Measurements from ENCODE around the gene VWA8. TPM values are rescaled to one million over a fixed set of nuclear protein-coding genes. Genes with fewer than 3 reads are reported as not detected.
"Not testable (repeated sequence)": the region's sequence is repeated elsewhere in the genome, so short reads cannot be mapped to it uniquely, and the experiment has no call there.

VWA8 gene
- total RNA-seq, 5 donors from 2014 or later (not counting 1 experiment from before 2014, with no cell fraction given) = 17.8 to 27.1 (median 22.9) TPM

- Histone ChIP-seq H3K27ac (ENCODE audit: low read length) (no peak overlapping the region), H3K4me3 (ENCODE audit: control insufficient read depth in 1 of 2, extremely low read depth in 1 of 2, low read length in 1 of 2) (no peak overlapping the region), H3K27me3 (replicated peaks in 1 of 2; ENCODE audit: control insufficient read depth in 2 of 2, extremely low read depth in 1 of 2, insufficient read depth in 2 of 2, low read length in 1 of 2) (no peaks in the 10 kb centered on the region), H3K36me3 (ENCODE audit: control insufficient read depth in 2 of 2, extremely low read depth in 1 of 2, insufficient read depth in 1 of 2, low read length in 1 of 2) (no peaks in the 10 kb centered on the region), H3K4me1 (ENCODE audit: control insufficient read depth in 1 of 2, extremely low read depth in 1 of 2, insufficient read depth in 2 of 2, low read length in 2 of 2) (no peaks in the 10 kb centered on the region), H3K9me3 (no peaks in the 10 kb centered on the region)
- H3K36me3 Mint-ChIP-seq = no peaks in the 10 kb centered on the region
- H3K27me3 Mint-ChIP-seq = no peaks in the 10 kb centered on the region
- no CpG with 5 or more reads among the region's 4 CpGs for WGBS (ENCODE audit: insufficient coverage)
- no peak overlapping the region for H3K4me3 Mint-ChIP-seq
- DNase-seq (peak in 29 of 35 experiments; percentile 7 to 71 (median 25)), ATAC-seq (replicated peaks in 1 of 4) (peak in 2 of 4 experiments; percentile 20 to 50)
- ChIA-PET CTCF (interaction anchor here (0.6 to 1.5 kb wide), 25 partner anchors 16 to 598 kb away, joined by 3 to 15 read pairs (median 4); no protein-coding TSS in a partner anchor), POLR2A (interaction anchor here in 1 of 2 donors (0.6 to 1.1 kb wide), 5 partner anchors 9 to 507 kb away, joined by 3 to 7 read pairs (median 3); partner anchors contain the start of gene RGCC)
- H3K9me3 Mint-ChIP-seq = no peaks in the 10 kb centered on the region
- H3K4me1 Mint-ChIP-seq = peaks cover 13 to 19% (median 18%) of the 10 kb centered on the region in 3 donors
- no peak overlapping the region for H3K27ac Mint-ChIP-seq
Observed at GRCh38 chr13:41652735-41653361, 308.1 kb downstream of the VWA8 start.

GRCh38 chr13:41651413-41652058, 309.4 kb downstream of the VWA8 start:
- H3K36me3 Mint-ChIP-seq = no peaks in the 10 kb centered on the region

GRCh38 chr13:41650706-41651105, 310.2 kb downstream of the VWA8 start:
- DNase-seq (no peak), ATAC-seq (replicated peaks in 1 of 4) (no peak)
- Mint-ChIP-seq H3K27ac (no peak overlapping the region), H3K36me3 (no peaks in the 10 kb centered on the region), H3K4me1 (peaks cover 13 to 18% (median 18%) of the 10 kb centered on the region in 3 donors), H3K27me3 (no peaks in the 10 kb centered on the region), H3K9me3 (no peaks in the 10 kb centered on the region), H3K4me3 (no peak overlapping the region)
- Histone ChIP-seq H3K4me1 (ENCODE audit: control insufficient read depth in 1 of 2, extremely low read depth in 1 of 2, insufficient read depth in 2 of 2, low read length in 2 of 2) (no peaks in the 10 kb centered on the region), H3K9me3 (no peaks in the 10 kb centered on the region), H3K4me3 (ENCODE audit: control insufficient read depth in 1 of 2, extremely low read depth in 1 of 2, low read length in 1 of 2) (no peak overlapping the region), H3K36me3 (ENCODE audit: control insufficient read depth in 2 of 2, extremely low read depth in 1 of 2, insufficient read depth in 1 of 2, low read length in 1 of 2) (no peaks in the 10 kb centered on the region), H3K27ac (ENCODE audit: low read length) (no peak overlapping the region), H3K27me3 (replicated peaks in 1 of 2; ENCODE audit: control insufficient read depth in 2 of 2, extremely low read depth in 1 of 2, insufficient read depth in 2 of 2, low read length in 1 of 2) (no peaks in the 10 kb centered on the region)
- CTCF ChIA-PET = interaction anchor here (0.7 to 1.3 kb wide), 4 partner anchors 17 to 242 kb away, joined by 3 to 4 read pairs (median 3); no protein-coding TSS in a partner anchor
- POLR2A ChIA-PET = no interaction called here
- WGBS (ENCODE audit: insufficient coverage) = 83% methylated on average over 1 of the region's 2 CpGs

More at GRCh38 chr13:41651413-41652058, 309.4 kb downstream of the VWA8 start:
- Histone ChIP-seq H3K36me3 (ENCODE audit: control insufficient read depth in 2 of 2, extremely low read depth in 1 of 2, insufficient read depth in 1 of 2, low read length in 1 of 2) (no peaks in the 10 kb centered on the region), H3K27ac (ENCODE audit: low read length) (no peak overlapping the region), H3K27me3 (replicated peaks in 1 of 2; ENCODE audit: control insufficient read depth in 2 of 2, extremely low read depth in 1 of 2, insufficient read depth in 2 of 2, low read length in 1 of 2) (no peaks in the 10 kb centered on the region), H3K9me3 (no peaks in the 10 kb centered on the region), H3K4me1 (ENCODE audit: control insufficient read depth in 1 of 2, extremely low read depth in 1 of 2, insufficient read depth in 2 of 2, low read length in 2 of 2) (no peaks in the 10 kb centered on the region), H3K4me3 (ENCODE audit: control insufficient read depth in 1 of 2, extremely low read depth in 1 of 2, low read length in 1 of 2) (no peak overlapping the region)
- DNase-seq (no peak), ATAC-seq (replicated peaks in 1 of 4) (no peak)
- ChIA-PET POLR2A (no interaction called here), CTCF (interaction anchor here in 1 of 2 donors (0.6 to 1.2 kb wide), 2 partner anchors 41 to 262 kb away, joined by 3 read pairs; no protein-coding TSS in a partner anchor)
- Mint-ChIP-seq H3K27me3 (no peaks in the 10 kb centered on the region), H3K4me1 (peaks cover 13 to 19% (median 18%) of the 10 kb centered on the region in 3 donors), H3K4me3 (no peak overlapping the region), H3K27ac (peak overlapping the region in 1 of 2 donors; percentile 27), H3K9me3 (no peaks in the 10 kb centered on the region)
- WGBS (ENCODE audit: insufficient coverage) = no CpG with 5 or more reads among the region's 1 CpG

- H3K9me3 ChIP-seq = no peaks in the 10 kb centered on the region
- no peaks in the 10 kb centered on the region for H3K36me3 ChIP-seq (ENCODE audit: control insufficient read depth in 2 of 2, extremely low read depth in 1 of 2, insufficient read depth in 1 of 2, low read length in 1 of 2)
- no peak overlapping the region for H3K4me3 ChIP-seq (ENCODE audit: control insufficient read depth in 1 of 2, extremely low read depth in 1 of 2, low read length in 1 of 2)
- Mint-ChIP-seq H3K9me3 (no peaks in the 10 kb centered on the region), H3K27me3 (no peaks in the 10 kb centered on the region), H3K4me1 (peaks cover 10 to 13% (median 11%) of the 10 kb centered on the region in 3 donors), H3K27ac (no peak overlapping the region), H3K36me3 (no peaks in the 10 kb centered on the region), H3K4me3 (no peak overlapping the region)
- ChIA-PET CTCF (interaction anchor here in 1 of 2 donors (1.2 to 1.3 kb wide), 2 partner anchors 18 to 241 kb away, joined by 3 to 4 read pairs; no protein-coding TSS in a partner anchor), POLR2A (no interaction called here)
- ATAC-seq (replicated peaks in 1 of 4) (no peak), DNase-seq (no peak)
- no CpG with 5 or more reads among the region's 3 CpGs for WGBS (ENCODE audit: insufficient coverage)
- H3K27me3 ChIP-seq (replicated peaks in 1 of 2; ENCODE audit: control insufficient read depth in 2 of 2, extremely low read depth in 1 of 2, insufficient read depth in 2 of 2, low read length in 1 of 2) = no peaks in the 10 kb centered on the region
- H3K27ac ChIP-seq (ENCODE audit: low read length) = no peak overlapping the region
- H3K4me1 ChIP-seq (ENCODE audit: control insufficient read depth in 1 of 2, extremely low read depth in 1 of 2, insufficient read depth in 2 of 2, low read length in 2 of 2) = no peaks in the 10 kb centered on the region
Observed at GRCh38 chr13:41649659-41650058, 311.2 kb downstream of the VWA8 start.

- ChIA-PET CTCF (interaction anchor here in 1 of 2 donors (1.2 kb wide), 1 partner anchor 286 kb away, joined by 3 read pairs; no protein-coding TSS in a partner anchor), POLR2A (no interaction called here)
Observed at GRCh38 chr13:41648314-41648935, 312.5 kb downstream of the VWA8 start.

DNA sequence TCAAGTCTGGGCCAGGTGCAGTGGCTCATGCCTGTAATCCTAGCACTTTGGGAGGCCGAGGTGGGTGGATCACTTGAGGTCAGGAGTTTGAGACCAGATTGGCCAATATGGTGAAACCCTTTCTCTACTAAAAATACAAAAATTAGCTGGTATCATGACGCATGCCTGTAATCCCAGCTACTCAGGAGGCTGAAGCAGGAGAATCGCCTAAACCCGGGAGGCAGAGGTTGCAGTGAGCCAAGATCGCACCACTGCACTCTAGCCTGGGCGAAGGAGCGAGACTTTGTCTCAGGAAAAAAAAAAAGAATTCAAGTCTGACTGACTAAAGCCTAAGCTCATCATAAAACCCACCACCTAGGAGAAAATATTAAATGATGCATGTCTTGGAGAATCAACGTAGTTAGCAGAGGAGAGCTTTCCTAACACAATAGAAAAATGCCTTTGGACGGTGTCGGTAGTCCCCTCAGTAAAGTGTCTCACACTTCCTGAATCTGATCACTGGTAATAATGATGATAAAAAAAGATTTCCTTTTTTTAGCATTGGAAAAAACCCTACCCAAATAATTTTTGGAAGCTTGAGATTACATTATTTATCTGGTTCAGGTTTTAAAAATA, 313.1 kb downstream of the VWA8 start:
- H3K4me1 Mint-ChIP-seq; H3K36me3 ChIP-seq (ENCODE audit: control insufficient read depth in 2 of 2, extremely low read depth in 1 of 2, insufficient read depth in 1 of 2, low read length in 1 of 2); H3K9me3 ChIP-seq; H3K4me3 ChIP-seq (ENCODE audit: control insufficient read depth in 1 of 2, extremely low read depth in 1 of 2, low read length in 1 of 2); DNase-seq; H3K27me3 Mint-ChIP-seq; H3K27ac ChIP-seq (ENCODE audit: low read length); H3K4me1 ChIP-seq (ENCODE audit: control insufficient read depth in 1 of 2, extremely low read depth in 1 of 2, insufficient read depth in 2 of 2, low read length in 2 of 2); H3K27me3 ChIP-seq (replicated peaks in 1 of 2; ENCODE audit: control insufficient read depth in 2 of 2, extremely low read depth in 1 of 2, insufficient read depth in 2 of 2, low read length in 1 of 2); H3K27ac Mint-ChIP-seq; H3K9me3 Mint-ChIP-seq; ATAC-seq (replicated peaks in 1 of 4); H3K36me3 Mint-ChIP-seq; H3K4me3 Mint-ChIP-seq; POLR2A ChIA-PET: not testable (repeated sequence)
- WGBS (ENCODE audit: insufficient coverage) = 89% methylated on average over 3 of the region's 10 CpGs
- CTCF ChIA-PET = interaction anchor here in 1 of 2 donors (1.2 kb wide), 1 partner anchor 285 kb away, joined by 3 read pairs; no protein-coding TSS in a partner anchor

More at GRCh38 chr13:41648314-41648935, 312.5 kb downstream of the VWA8 start:
- no peak overlapping the region for H3K27ac Mint-ChIP-seq
- H3K36me3 Mint-ChIP-seq = no peaks in the 10 kb centered on the region
- Histone ChIP-seq H3K4me1 (ENCODE audit: control insufficient read depth in 1 of 2, extremely low read depth in 1 of 2, insufficient read depth in 2 of 2, low read length in 2 of 2) (no peaks in the 10 kb centered on the region), H3K36me3 (ENCODE audit: control insufficient read depth in 2 of 2, extremely low read depth in 1 of 2, insufficient read depth in 1 of 2, low read length in 1 of 2) (no peaks in the 10 kb centered on the region), H3K4me3 (ENCODE audit: control insufficient read depth in 1 of 2, extremely low read depth in 1 of 2, low read length in 1 of 2) (no peak overlapping the region), H3K27me3 (replicated peaks in 1 of 2; ENCODE audit: control insufficient read depth in 2 of 2, extremely low read depth in 1 of 2, insufficient read depth in 2 of 2, low read length in 1 of 2) (no peaks in the 10 kb centered on the region), H3K9me3 (no peaks in the 10 kb centered on the region), H3K27ac (ENCODE audit: low read length) (no peak overlapping the region)
- no peaks in the 10 kb centered on the region for H3K27me3 Mint-ChIP-seq
- H3K4me3 Mint-ChIP-seq = no peak overlapping the region
- WGBS (ENCODE audit: insufficient coverage) = 100% methylated on average over 3 of the region's 5 CpGs
- peaks cover 0 to 11% (median 7%) of the 10 kb centered on the region in 3 donors for H3K4me1 Mint-ChIP-seq
- no peaks in the 10 kb centered on the region for H3K9me3 Mint-ChIP-seq
- no peak for DNase-seq
- no peak for ATAC-seq (replicated peaks in 1 of 4)

Data from T-cell (primary cell).